GM18526 (cell line): ENCODE measurements around the gene EPHA10.

Experiments used
- POLR2A ChIP-seq: IDR thresholded peaks from 3 replicates; pipeline ENCODE4 v1.6.1; 2011; ENCODE audit not compliant: insufficient read length; ENCODE audit errors: extremely low read depth

EPHA10 gene

GRCh38 chr1:37764888-37765441 is at the start of gene EPHA10:
Gene EPHA10, minus strand, starts transcription at chr1:37765120. Its CDS starts 54 bp downstream, at chr1:37765066.
- TF ChIP-seq POLR2A: no peak

- TF ChIP-seq POLR2A: no peak
Measured at GRCh38 chr1:37814252-37814651, 49.3 kb upstream of the EPHA10 start.

GRCh38 chr1:37813529-37814145 is 48.7 kb upstream of the EPHA10 start:
- TF ChIP-seq POLR2A: no peak

GRCh38 chr1:37811027-37811655 is 46.2 kb upstream of the EPHA10 start:
- no peak for TF ChIP-seq POLR2A

GRCh38 chr1:37809942-37810341 is 45.0 kb upstream of the EPHA10 start:
- no peak for TF ChIP-seq POLR2A

GRCh38 chr1:37808369-37809319 is 43.7 kb upstream of the EPHA10 start:
- no peak for TF ChIP-seq POLR2A

GRCh38 chr1:37807555-37808368 is 42.8 kb upstream of the EPHA10 start, which contains the start of the genes C1orf122 and YRDC:
Gene C1orf122, plus strand, starts transcription at chr1:37807790. Its CDS starts 615 bp downstream, at chr1:37808405.
Gene YRDC, minus strand, starts transcription at chr1:37808208. Its CDS starts 28 bp downstream, at chr1:37808180.
- TF ChIP-seq POLR2A: peak; percentile 82

GRCh38 chr1:37807220-37807554 is 42.3 kb upstream of the EPHA10 start:
- no peak for TF ChIP-seq POLR2A

- no peak for TF ChIP-seq POLR2A
Measured at GRCh38 chr1:37802439-37802838, 37.5 kb upstream of the EPHA10 start.

- TF ChIP-seq POLR2A: no peak
Measured at GRCh38 chr1:37797750-37798345, 32.9 kb upstream of the EPHA10 start.

- TF ChIP-seq POLR2A: no peak
Measured at GRCh38 chr1:37795340-37796125, 30.6 kb upstream of the EPHA10 start.

GRCh38 chr1:37794372-37795339 is 29.7 kb upstream of the EPHA10 start:
- TF ChIP-seq POLR2A: no peak
